Gastrocnemius medialis (tissue), 4 donors: ENCODE measurements around the gene ETFBKMT.

Source experiments
- POLR2A ChIP-seq, 2 donors: fragments of 450-650 bp; IDR thresholded peaks; one replicate each; pipeline ENCODE4 v1.6.1; 2017; ENCODE audit warnings: antibody characterized with exemption in 2 of 2, mild to moderate bottlenecking in 2 of 2, moderate library complexity in 2 of 2
- TF ChIP-seq, protein P1 (sequence below), 5 experiments: fragments of 450-650 bp in 3 of 5; fragments of 200-600 bp in 2 of 5; sonication (generic) in 2 of 5; IDR thresholded peaks in 4 of 5; conservative IDR thresholded peaks in 1 of 5; 1 replicate in 4 of 5; 2 replicates in 1 of 5; pipeline ENCODE4 v1.5.1; 2016 to 2019; ENCODE audit warnings: antibody characterized with exemption in 5 of 5, mild to moderate bottlenecking in 3 of 5, moderate library complexity in 3 of 5

GRCh38 chr12:31622038-31622437 is 37.5 kb upstream of the ETFBKMT start:
- TF ChIP-seq, protein P1, sequence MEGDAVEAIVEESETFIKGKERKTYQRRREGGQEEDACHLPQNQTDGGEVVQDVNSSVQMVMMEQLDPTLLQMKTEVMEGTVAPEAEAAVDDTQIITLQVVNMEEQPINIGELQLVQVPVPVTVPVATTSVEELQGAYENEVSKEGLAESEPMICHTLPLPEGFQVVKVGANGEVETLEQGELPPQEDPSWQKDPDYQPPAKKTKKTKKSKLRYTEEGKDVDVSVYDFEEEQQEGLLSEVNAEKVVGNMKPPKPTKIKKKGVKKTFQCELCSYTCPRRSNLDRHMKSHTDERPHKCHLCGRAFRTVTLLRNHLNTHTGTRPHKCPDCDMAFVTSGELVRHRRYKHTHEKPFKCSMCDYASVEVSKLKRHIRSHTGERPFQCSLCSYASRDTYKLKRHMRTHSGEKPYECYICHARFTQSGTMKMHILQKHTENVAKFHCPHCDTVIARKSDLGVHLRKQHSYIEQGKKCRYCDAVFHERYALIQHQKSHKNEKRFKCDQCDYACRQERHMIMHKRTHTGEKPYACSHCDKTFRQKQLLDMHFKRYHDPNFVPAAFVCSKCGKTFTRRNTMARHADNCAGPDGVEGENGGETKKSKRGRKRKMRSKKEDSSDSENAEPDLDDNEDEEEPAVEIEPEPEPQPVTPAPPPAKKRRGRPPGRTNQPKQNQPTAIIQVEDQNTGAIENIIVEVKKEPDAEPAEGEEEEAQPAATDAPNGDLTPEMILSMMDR (IDR thresholded peaks at IDR 0.05 in 4 of 5, conservative IDR thresholded peaks at IDR 0.05 in 1 of 5), result no peak
- TF ChIP-seq POLR2A (IDR thresholded peaks at IDR 0.05), result no peak
